Testis (tissue), 3 donors: ENCODE data around the gene BRI3. TPM values are rescaled to one million over a fixed set of nuclear protein-coding genes. Genes with fewer than 3 reads are reported as not detected.

Source experiments
- DNase-seq: peaks from one replicate; pipeline ENCODE4 v3.0.0-alpha.2; 2019
- H3K27ac ChIP-seq, 2 donors: fragments of 200-600 bp; sonication (generic); one replicate each; pipeline ENCODE4 v1.5.1; 2019
- H3K27me3 ChIP-seq: fragments of 200-600 bp; sonication (generic); one replicate; pipeline ENCODE4 v1.5.1; 2019
- H3K36me3 ChIP-seq: fragments of 200-600 bp; sonication (generic); one replicate; pipeline ENCODE4 v1.5.1; 2017; ENCODE audit warnings: low read depth; ENCODE audit errors: missing control alignments
- H3K4me1 ChIP-seq: fragments of 200-600 bp; sonication (generic); one replicate; pipeline ENCODE4 v1.5.1; 2019
- H3K4me3 ChIP-seq, 2 donors: fragments of 200-600 bp; sonication (generic); one replicate each; pipeline ENCODE4 v1.5.1; 2017 to 2019
- H3K9me3 ChIP-seq: fragments of 200-600 bp; sonication (generic); one replicate; pipeline ENCODE4 v1.5.1; 2017
- CTCF ChIP-seq, 3 experiments: fragments of 450-650 bp in 2 of 3; fragments of 200-600 bp in 1 of 3; sonication (generic) in 1 of 3; IDR thresholded peaks; one replicate each; pipeline ENCODE4 v1.5.1; 2016 to 2019; ENCODE audit warnings: antibody characterized with exemption in 3 of 3, mild to moderate bottlenecking in 2 of 3, moderate library complexity in 1 of 3
- POLR2A ChIP-seq: fragments of 450-650 bp; IDR thresholded peaks from one replicate; pipeline ENCODE4 v1.6.1; 2017; ENCODE audit warnings: antibody characterized with exemption, mild to moderate bottlenecking, moderate library complexity
- WGBS, 2 donors: methylation state at CpG; one replicate each; pipeline ENCODE4 v1.1.5; 2018; 5-methylcytosine and 5-hydroxymethylcytosine counted together
- intact Hi-C: fragments of 100-400 bp; cut with DNase I; formaldehyde crosslinking; loops from one replicate; pipeline ENCODE4 v1.15.1; 2023; ENCODE audit warnings: low total_unique reads
- polyA plus RNA-seq: library from polyadenylated mRNA; stranded (reverse); fragments of 350-450 nt; fragmentation: Illumina TruSeq; extraction: RNeasy Lipid Tissue Mini Kit (QIAGEN cat#74804); gene quantifications from one replicate; pipeline ENCODE4 v1.2.3, GENCODE V29; 2014; ENCODE audit warnings: low read depth, low replicate concordance; ENCODE audit not compliant: insufficient read depth
- total RNA-seq, 2 donors: library from RNA; depleted of rRNA; stranded (reverse); fragments of >200 nt; gene quantifications; one replicate each; pipeline ENCODE4 v1.2.3, GENCODE V29; 2016

Gene BRI3
- total and polyA plus RNA-seq, 3 donors from 2014 or later, result 61.1 to 167 (median 76.3) TPM

DNA sequence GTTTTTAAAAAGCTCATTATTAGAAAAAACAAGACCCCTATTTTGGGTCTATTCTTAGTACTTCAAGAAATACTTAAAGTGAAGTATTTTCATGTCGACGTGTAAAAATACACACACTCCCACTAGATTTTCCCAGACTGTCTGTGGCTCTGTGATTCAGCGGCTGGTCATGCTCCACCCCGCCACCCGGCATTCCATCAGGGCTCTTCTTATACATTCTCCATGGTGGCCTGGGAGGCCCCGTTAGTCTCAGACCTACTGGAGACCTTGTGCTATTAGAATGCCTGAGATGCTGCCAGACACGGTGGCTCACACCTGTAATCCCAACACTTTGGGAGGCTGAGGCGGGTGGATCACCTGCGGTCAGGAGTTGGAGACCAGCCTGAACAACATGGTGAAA is 42.5 kb upstream of the BRI3 start:
- no peak for DNase-seq
- Histone ChIP-seq H3K36me3 (no peaks in the 10 kb centered on the region), H3K4me3 (no peak overlapping the region), H3K27me3 (no peaks in the 10 kb centered on the region), H3K27ac (no peak overlapping the region), H3K4me1 (no peaks in the 10 kb centered on the region), H3K9me3 (no peaks in the 10 kb centered on the region)
- 89 to 97% methylated on average over 9 of the region's 9 CpGs for WGBS, 2 donors
- intact Hi-C loops, result no loop called here
- TF ChIP-seq CTCF (IDR thresholded peaks at IDR 0.05) (no peak), POLR2A (no peak)

- Histone ChIP-seq H3K36me3 (no peaks in the 10 kb centered on the region), H3K27ac (no peak overlapping the region), H3K4me3 (no peak overlapping the region), H3K27me3 (no peaks in the 10 kb centered on the region), H3K4me1 (no peaks in the 10 kb centered on the region), H3K9me3 (no peaks in the 10 kb centered on the region)
- intact Hi-C loops, result no loop called here
- TF ChIP-seq POLR2A (no peak), CTCF (IDR thresholded peaks at IDR 0.05) (peak; percentile 33 to 66 (median 64))
- peak; percentile 69 for DNase-seq
- 67 to 74% methylated on average over 12 to 18 of the region's 19 CpGs for WGBS, 2 donors
Measured at GRCh38 chr7:98240961-98241673, 40.4 kb upstream of the BRI3 start.

DNA sequence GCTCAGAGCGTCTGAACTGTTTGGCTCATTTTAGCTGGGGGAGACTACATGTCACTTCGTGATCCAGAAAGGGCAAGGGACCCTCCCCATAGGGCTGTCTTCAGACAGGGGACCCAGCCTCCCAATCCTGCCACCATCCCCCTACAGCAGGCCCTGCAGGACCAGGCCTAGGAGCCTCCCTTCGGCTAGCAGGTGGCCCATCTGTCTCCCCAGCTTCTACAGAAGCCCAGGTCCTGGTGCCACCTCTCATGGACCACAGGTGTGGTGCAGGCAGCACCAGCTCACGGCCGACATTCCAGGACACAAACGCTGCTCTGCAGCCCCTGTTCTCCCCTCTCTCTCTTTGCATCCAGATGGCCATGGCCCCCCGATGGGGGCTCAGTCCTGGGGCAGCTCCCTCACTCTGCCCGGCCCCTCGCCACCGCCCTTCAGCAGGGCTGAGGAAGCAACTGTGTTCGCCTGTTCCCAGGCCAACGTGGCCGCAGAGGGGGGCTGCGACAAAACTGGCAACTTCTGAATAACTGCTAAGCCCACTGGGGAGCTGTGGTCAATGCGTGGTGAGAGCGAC is 39.7 kb upstream of the BRI3 start:
- no peak overlapping the region for H3K27ac ChIP-seq
- H3K27me3 ChIP-seq, result no peaks in the 10 kb centered on the region
- H3K9me3 ChIP-seq, result no peaks in the 10 kb centered on the region
- no peak for DNase-seq
- no peaks in the 10 kb centered on the region for H3K36me3 ChIP-seq
- no peaks in the 10 kb centered on the region for H3K4me1 ChIP-seq
- intact Hi-C loops, result no loop called here
- WGBS, 2 donors, result 70 to 86% methylated on average over 8 to 16 of the region's 16 CpGs
- TF ChIP-seq POLR2A (no peak), CTCF (IDR thresholded peaks at IDR 0.05) (no peak)
- no peak overlapping the region for H3K4me3 ChIP-seq

- DNase-seq, result no peak
- Histone ChIP-seq H3K4me3 (no peak overlapping the region), H3K27ac (no peak overlapping the region), H3K27me3 (no peaks in the 10 kb centered on the region), H3K36me3 (no peaks in the 10 kb centered on the region), H3K4me1 (no peaks in the 10 kb centered on the region), H3K9me3 (no peaks in the 10 kb centered on the region)
- intact Hi-C loops, result no loop called here
- WGBS, 2 donors, result 85 to 89% methylated on average over 1 of the region's 1 CpG
- no peak for TF ChIP-seq POLR2A
- no peak for TF ChIP-seq CTCF (IDR thresholded peaks at IDR 0.05)
Measured at GRCh38 chr7:98242342-98242741, 39.1 kb upstream of the BRI3 start.

DNA sequence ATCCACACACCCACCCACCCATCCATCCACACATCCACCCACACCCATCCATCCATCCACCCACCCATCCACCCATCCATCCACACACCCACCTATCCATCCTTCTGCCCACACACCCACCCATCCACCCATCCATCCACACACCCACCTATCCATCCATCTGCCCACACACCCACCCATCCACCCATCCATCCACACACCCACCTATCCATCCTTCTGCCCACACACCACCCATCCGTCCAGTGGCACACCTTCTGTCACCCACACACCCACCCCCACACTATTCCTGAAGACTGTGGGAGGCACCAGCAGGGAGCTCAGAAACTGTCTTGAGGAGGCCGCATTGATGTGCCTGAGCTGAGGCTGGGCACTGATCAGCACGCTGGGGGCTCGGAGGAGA is 38.6 kb upstream of the BRI3 start:
- intact Hi-C loops, result no loop called here
- Histone ChIP-seq H3K9me3 (no peaks in the 10 kb centered on the region), H3K4me1 (no peaks in the 10 kb centered on the region), H3K4me3 (no peak overlapping the region), H3K36me3 (no peaks in the 10 kb centered on the region), H3K27ac (no peak overlapping the region), H3K27me3 (no peaks in the 10 kb centered on the region)
- WGBS, 2 donors, result 86 to 96% methylated on average over 4 of the region's 4 CpGs
- no peak for DNase-seq
- TF ChIP-seq POLR2A, result no peak
- no peak for TF ChIP-seq CTCF (IDR thresholded peaks at IDR 0.05)
